GM21381 (cell line): Measurements from ENCODE around the gene KIAA1549.

Experiments used
- ATAC-seq: cut with Tn5 transposase; IDR thresholded peaks from one replicate; pipeline ENCODE4 v1.9.1; 2021; ENCODE audit warnings: mild to moderate bottlenecking, moderate library complexity; ENCODE audit not compliant: unreplicated experiment

KIAA1549 gene

GRCh38 chr7:138975343-138976104, 5.7 kb downstream of the KIAA1549 start:
- ATAC-seq: no peak

- no peak for ATAC-seq
These were observed 6.4 kb downstream of the KIAA1549 start for GRCh38 chr7:138974675-138975292.

- no peak for ATAC-seq
These were observed 7.1 kb downstream of the KIAA1549 start for GRCh38 chr7:138974103-138974502.

- no peak for ATAC-seq
These were observed 10.2 kb downstream of the KIAA1549 start for GRCh38 chr7:138970952-138971351.

- no peak for ATAC-seq
These were observed 10.7 kb downstream of the KIAA1549 start for GRCh38 chr7:138970446-138970845.

- ATAC-seq: no peak
These were observed 14.0 kb downstream of the KIAA1549 start for GRCh38 chr7:138967159-138967558.

- ATAC-seq: no peak
These were observed 16.4 kb downstream of the KIAA1549 start for GRCh38 chr7:138964624-138965436.

- no peak for ATAC-seq
These were observed 17.5 kb downstream of the KIAA1549 start for GRCh38 chr7:138963675-138964074.

GRCh38 chr7:138962561-138963270, 18.5 kb downstream of the KIAA1549 start:
- no peak for ATAC-seq

GRCh38 chr7:138961159-138961558, 20.0 kb downstream of the KIAA1549 start:
- no peak for ATAC-seq

- ATAC-seq: no peak
These were observed 22.7 kb downstream of the KIAA1549 start for GRCh38 chr7:138958391-138958956.

GRCh38 chr7:138957753-138958390, 23.3 kb downstream of the KIAA1549 start:
- no peak for ATAC-seq

GRCh38 chr7:138957217-138957616, 24.0 kb downstream of the KIAA1549 start:
- ATAC-seq: no peak

- no peak for ATAC-seq
These were observed 26.4 kb downstream of the KIAA1549 start for GRCh38 chr7:138954545-138955475.

- ATAC-seq: no peak
These were observed 28.4 kb downstream of the KIAA1549 start for GRCh38 chr7:138952791-138953190.

- ATAC-seq: no peak
These were observed 29.2 kb downstream of the KIAA1549 start for GRCh38 chr7:138951953-138952352.

GRCh38 chr7:138949421-138950088, 31.6 kb downstream of the KIAA1549 start:
- no peak for ATAC-seq

GRCh38 chr7:138948403-138948802, 32.8 kb downstream of the KIAA1549 start:
- no peak for ATAC-seq

- no peak for ATAC-seq
These were observed 35.4 kb downstream of the KIAA1549 start for GRCh38 chr7:138945821-138946220.
